ENCODE measurements around the gene DYNLL2. TPM values are rescaled to one million over a fixed set of nuclear protein-coding genes. Genes with fewer than 3 reads are reported as not detected.
"Not testable (repeated sequence)": the region's sequence is repeated elsewhere in the genome, so short reads cannot be mapped to it uniquely, and the experiment has no call there.

Gene DYNLL2
- total RNA-seq, 1 donor from 2014 or later: 10.1 TPM

GRCh38 chr17:58072862-58073261, 10.4 kb upstream of the DYNLL2 start:
- no peak for DNase-seq (ENCODE audit: low read depth in 2 of 2)

GRCh38 chr17:58073266-58073665, 10.0 kb upstream of the DYNLL2 start:
- not testable (repeated sequence) for DNase-seq (ENCODE audit: low read depth in 2 of 2)

- not testable (repeated sequence) for DNase-seq (ENCODE audit: low read depth in 2 of 2)
These were observed 8.8 kb upstream of the DYNLL2 start for GRCh38 chr17:58074406-58074805.

GRCh38 chr17:58079300-58080033, 3.8 kb upstream of the DYNLL2 start:
- DNase-seq (ENCODE audit: low read depth in 2 of 2): no peak

- no peak for DNase-seq (ENCODE audit: low read depth in 2 of 2)
These were observed 1.4 kb upstream of the DYNLL2 start for GRCh38 chr17:58081646-58082340.

- no peak for DNase-seq (ENCODE audit: low read depth in 2 of 2)
These were observed 814 bp upstream of the DYNLL2 start for GRCh38 chr17:58082341-58082869.

- DNase-seq (ENCODE audit: low read depth in 2 of 2): peak in 1 of 2 donors; percentile 66
These were observed 485 bp downstream of the DYNLL2 start for GRCh38 chr17:58083491-58084316.

GRCh38 chr17:58084317-58084981, 1.2 kb downstream of the DYNLL2 start:
- peak; percentile 16 to 46 for DNase-seq (ENCODE audit: low read depth in 2 of 2)

- no peak for DNase-seq (ENCODE audit: low read depth in 2 of 2)
These were observed 2.0 kb downstream of the DYNLL2 start for GRCh38 chr17:58085039-58085715.

- DNase-seq (ENCODE audit: low read depth in 2 of 2): no peak
These were observed 3.7 kb downstream of the DYNLL2 start for GRCh38 chr17:58086953-58087352.

- no peak for DNase-seq (ENCODE audit: low read depth in 2 of 2)
These were observed 5.4 kb downstream of the DYNLL2 start for GRCh38 chr17:58088624-58089023.

- DNase-seq (ENCODE audit: low read depth in 2 of 2): no peak
These were observed 5.9 kb downstream of the DYNLL2 start for GRCh38 chr17:58089111-58089510.

- no peak for DNase-seq (ENCODE audit: low read depth in 2 of 2)
These were observed 7.9 kb downstream of the DYNLL2 start for GRCh38 chr17:58091024-58091567.

GRCh38 chr17:58092101-58092796, 9.0 kb downstream of the DYNLL2 start:
- no peak for DNase-seq (ENCODE audit: low read depth in 2 of 2)

- no peak for DNase-seq (ENCODE audit: low read depth in 2 of 2)
These were observed 9.7 kb downstream of the DYNLL2 start for GRCh38 chr17:58092797-58093385.

GRCh38 chr17:58094118-58094517, 10.9 kb downstream of the DYNLL2 start:
- no peak for DNase-seq (ENCODE audit: low read depth in 2 of 2)

- no peak for DNase-seq (ENCODE audit: low read depth in 2 of 2)
These were observed 13.7 kb downstream of the DYNLL2 start for GRCh38 chr17:58096892-58097291.

GRCh38 chr17:58097384-58098088, 14.3 kb downstream of the DYNLL2 start:
- DNase-seq (ENCODE audit: low read depth in 2 of 2): no peak

GRCh38 chr17:58100506-58100905, 17.3 kb downstream of the DYNLL2 start:
- DNase-seq (ENCODE audit: low read depth in 2 of 2): no peak

Data from dermis microvascular lymphatic vessel endothelial cell (primary cell).